NCI-H510A treated with DMSO at 0.1 percent for 48 hours (cell line): ENCODE data around the gene PSKH1.
A peak's percentile ranks its signal among the peaks of the same experiment; 100 is the strongest.

Source experiments
- DNase-seq: peaks from one replicate; lab custom pipeline; 2025; lab: John Stamatoyannopoulos, UW

The PSKH1 gene

GRCh38 chr16:67868290-67868689 is 24.8 kb upstream of the PSKH1 start:
- DNase-seq, result no peak

- no peak for DNase-seq
These were observed 23.4 kb upstream of the PSKH1 start for GRCh38 chr16:67869653-67870052.

- no peak for DNase-seq
These were observed 21.8 kb upstream of the PSKH1 start for GRCh38 chr16:67871256-67871655.

- no peak for DNase-seq
These were observed 20.9 kb upstream of the PSKH1 start for GRCh38 chr16:67872131-67872630.

GRCh38 chr16:67872631-67873434 is 20.2 kb upstream of the PSKH1 start, which contains the start of gene EDC4:
EDC4 (plus strand) TSS chr16:67873052; CDS start chr16:67873262, 210 bp downstream.
- DNase-seq, result peak; percentile 13

GRCh38 chr16:67873435-67874370 is 19.4 kb upstream of the PSKH1 start:
- DNase-seq, result no peak

- no peak for DNase-seq
These were observed 18.7 kb upstream of the PSKH1 start for GRCh38 chr16:67874372-67874771.

GRCh38 chr16:67877064-67877463 is 16.0 kb upstream of the PSKH1 start:
- no peak for DNase-seq

GRCh38 chr16:67878232-67878631 is 14.8 kb upstream of the PSKH1 start:
- no peak for DNase-seq

- no peak for DNase-seq
These were observed 14.2 kb upstream of the PSKH1 start for GRCh38 chr16:67878846-67879245.

- no peak for DNase-seq
These were observed 13.6 kb upstream of the PSKH1 start for GRCh38 chr16:67879462-67879861.

- no peak for DNase-seq
These were observed 13.1 kb upstream of the PSKH1 start for GRCh38 chr16:67879936-67880335.

- no peak for DNase-seq
These were observed 12.5 kb upstream of the PSKH1 start for GRCh38 chr16:67880584-67880983.

GRCh38 chr16:67881621-67882161 is 11.4 kb upstream of the PSKH1 start:
- DNase-seq, result no peak

- DNase-seq, result no peak
These were observed 10.5 kb upstream of the PSKH1 start for GRCh38 chr16:67882374-67883145.

- DNase-seq, result no peak
These were observed 9.7 kb upstream of the PSKH1 start for GRCh38 chr16:67883146-67883871.

- peak; percentile 26 for DNase-seq
These were observed 9.2 kb upstream of the PSKH1 start for GRCh38 chr16:67883872-67884261.

GRCh38 chr16:67884684-67885083 is 8.4 kb upstream of the PSKH1 start, which contains the start of gene NRN1L:
NRN1L (plus strand) TSS chr16:67884885; CDS start chr16:67884904, 19 bp downstream.
- DNase-seq, result peak; percentile 70

GRCh38 chr16:67885545-67885944 is 7.5 kb upstream of the PSKH1 start:
- DNase-seq, result no peak

- no peak for DNase-seq
These were observed 7.1 kb upstream of the PSKH1 start for GRCh38 chr16:67885976-67886375.

- no peak for DNase-seq
These were observed 6.7 kb upstream of the PSKH1 start for GRCh38 chr16:67886387-67886786.
